HG02759 (cell line): ENCODE results near the gene NCAN.
A peak's percentile ranks its signal among the peaks of the same experiment; 100 is the strongest.

ENCODE experiments used
- ATAC-seq: cut with Tn5 transposase; IDR thresholded peaks from one replicate; pipeline ENCODE4 v1.9.1; 2021; ENCODE audit warnings: mild to moderate bottlenecking, moderate library complexity; ENCODE audit not compliant: unreplicated experiment

Gene NCAN

DNA sequence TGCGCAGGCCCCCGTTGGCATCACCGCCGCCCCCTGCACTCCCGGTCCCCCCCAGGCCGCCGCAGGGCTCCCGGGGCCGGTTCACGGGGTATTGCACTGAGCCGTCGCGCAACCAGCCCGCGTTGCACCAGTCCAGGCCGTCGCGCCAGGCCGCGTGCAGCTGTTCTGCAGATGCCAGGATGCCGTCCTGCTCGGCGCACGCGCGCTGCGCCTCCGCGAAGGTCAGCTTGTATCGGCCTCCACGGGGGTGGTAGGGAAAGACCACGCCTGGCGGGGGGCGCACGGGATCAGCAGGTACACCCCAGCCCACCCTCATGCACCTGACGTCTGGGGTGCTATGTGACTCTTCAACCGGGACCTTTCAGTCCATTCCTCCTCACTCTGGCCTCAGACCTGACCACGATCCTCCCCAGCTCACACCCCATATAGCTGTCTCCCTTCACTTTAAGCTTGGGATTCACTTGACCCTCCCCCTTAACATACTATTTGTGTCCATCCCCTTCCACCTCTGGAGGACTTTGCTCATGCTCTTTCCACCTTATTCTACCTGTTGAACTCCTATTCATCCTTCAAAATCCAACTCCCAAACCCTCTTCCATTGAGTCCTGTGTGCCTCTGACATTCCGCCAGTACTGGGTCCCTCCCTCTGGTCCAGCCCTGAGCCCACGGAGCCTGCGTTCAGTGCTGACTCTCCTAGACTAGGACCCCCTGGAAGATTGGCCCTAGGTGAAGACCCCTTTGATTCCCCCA, 47.0 kb downstream of the NCAN start:
- no peak for ATAC-seq

DNA sequence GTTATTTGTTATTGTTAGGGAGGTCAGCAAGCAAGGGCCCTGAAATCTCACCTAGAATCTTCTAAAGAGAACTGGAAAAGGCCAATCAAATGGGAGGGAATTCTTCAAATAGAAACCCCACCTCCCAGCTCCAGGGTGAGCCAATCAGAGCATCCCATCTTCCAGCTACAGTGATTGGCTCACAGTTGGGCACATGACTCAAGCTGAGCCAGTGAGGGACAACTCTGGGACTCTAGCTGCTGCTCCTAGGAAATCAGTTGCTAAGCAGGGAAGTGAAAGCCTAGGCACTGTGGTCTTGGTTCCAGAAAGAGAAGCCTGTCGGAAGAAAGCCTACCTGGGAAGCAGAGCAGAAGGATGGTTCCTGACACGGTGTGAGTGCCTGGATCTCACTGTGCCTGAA, 48.0 kb downstream of the NCAN start:
- peak; percentile 40 for ATAC-seq

DNA sequence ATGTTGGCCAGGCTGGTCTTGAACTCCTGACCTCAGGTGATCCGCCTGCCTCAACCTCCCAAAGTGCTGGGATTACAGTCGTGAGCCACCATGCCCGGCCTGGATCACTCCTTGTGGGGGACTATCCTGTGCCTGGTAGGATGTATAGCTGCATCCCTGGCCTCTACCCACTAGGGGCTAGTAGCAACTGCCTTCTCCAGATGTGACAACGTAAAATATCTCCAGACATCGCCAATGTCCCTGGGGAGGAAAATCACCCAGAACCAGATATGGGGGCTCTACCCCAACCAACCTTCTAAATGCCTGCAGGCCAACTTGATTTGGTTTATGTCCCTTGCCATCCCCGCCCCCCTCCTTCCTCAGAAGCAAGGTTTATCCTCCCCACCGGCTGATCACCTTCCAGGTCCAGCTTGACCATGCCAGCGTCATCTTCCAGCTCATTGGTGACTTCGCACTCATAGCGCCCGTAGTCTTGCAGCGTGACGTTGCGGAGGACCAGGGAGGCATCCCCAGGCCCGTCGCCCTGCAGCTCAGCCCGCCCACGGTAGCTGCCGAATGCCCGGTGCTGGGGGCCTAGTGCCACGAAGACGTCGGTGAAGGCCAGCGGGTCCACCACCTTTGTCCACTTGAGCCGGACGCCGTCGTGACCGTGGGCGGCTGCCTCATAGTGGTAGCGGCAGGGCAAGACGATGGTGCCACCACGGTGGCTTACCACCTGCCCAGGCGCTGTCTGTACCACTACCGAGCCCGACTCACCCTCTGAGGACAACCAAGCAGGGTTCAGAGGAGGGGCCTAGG, 48.9 kb downstream of the NCAN start:
- ATAC-seq: no peak

DNA sequence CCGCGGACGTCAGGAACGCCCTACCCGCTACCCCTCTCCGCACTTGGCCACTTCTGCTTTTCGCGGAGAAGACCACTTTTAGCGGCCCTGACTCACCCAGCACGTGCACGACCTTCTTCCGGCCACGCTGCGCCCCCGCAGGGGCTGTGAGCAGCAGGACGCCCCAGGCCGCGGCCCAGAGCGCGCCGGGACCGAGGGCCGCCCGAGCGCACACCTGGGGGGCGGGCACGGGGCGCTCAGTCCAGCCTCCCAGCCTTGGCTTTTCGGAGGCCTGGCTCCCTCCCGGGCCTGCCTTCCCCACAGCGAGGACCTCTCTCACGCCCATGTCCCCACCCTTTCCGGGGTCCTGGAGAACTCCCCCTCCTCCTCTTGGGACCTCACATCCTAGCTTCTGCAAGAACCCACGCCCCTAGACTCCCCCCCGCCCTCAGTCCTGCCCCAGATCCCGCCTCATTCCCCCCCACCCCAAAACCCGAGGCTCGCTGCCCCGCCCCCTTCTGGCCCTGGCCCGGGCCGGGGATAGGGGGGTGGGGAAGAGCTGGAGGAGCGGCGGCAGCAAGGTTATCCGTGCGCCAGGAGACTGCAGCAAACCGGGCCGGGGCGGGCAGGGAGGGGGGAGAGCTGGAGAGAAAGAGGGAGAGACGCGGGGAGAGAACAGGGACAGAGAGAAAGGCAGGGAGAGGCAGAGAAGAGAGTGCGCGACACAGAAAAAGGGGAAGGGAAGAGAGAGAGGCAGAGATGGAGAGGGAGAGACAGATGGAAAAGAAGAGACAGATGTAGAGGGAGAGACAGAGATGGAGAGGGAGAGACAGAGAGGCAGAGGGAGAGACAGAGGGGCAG, 49.8 kb downstream of the NCAN start:
- no peak for ATAC-seq

DNA sequence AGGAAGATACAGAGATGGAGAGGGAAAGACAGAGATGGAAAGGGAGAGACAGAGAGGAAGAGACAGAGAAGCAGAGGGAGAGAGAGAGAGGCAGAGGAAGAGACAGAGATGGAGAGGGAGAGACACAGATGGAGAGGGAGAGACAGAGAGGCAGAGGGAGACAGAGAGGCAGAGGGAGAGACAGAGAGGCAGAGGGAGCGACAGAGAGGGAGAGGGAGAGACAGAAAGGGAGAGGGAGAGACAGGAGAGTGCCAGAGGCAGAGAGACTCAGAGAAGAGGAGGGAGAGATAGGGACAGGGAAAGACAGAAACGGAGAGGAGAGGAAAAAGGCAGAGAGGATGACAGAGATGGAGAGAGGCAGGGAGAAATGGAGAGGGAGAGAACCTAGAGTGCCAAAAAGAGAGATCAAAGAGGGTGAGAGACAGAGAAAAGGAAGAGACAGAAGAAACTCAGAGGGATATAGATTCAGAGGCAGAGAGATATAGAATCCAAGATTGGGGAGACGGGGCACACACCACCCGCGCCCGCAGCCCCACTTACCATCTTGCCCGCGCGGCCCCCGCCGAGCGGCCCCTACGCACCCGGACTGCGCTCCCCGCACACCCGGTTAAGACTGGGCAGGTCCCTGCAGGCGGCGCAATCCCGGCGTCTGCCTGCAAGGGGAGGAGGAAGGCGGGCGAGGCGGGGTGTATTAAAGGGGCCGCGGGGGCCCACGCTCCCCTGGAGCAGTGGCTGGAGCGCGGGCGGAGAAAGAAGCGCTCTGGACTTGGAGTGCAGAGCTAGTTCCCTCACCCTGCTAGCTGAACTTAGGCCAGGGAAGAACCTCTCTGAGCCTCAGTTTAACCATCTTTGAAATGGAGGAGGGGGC, 50.7 kb downstream of the NCAN start:
- no peak for ATAC-seq

DNA sequence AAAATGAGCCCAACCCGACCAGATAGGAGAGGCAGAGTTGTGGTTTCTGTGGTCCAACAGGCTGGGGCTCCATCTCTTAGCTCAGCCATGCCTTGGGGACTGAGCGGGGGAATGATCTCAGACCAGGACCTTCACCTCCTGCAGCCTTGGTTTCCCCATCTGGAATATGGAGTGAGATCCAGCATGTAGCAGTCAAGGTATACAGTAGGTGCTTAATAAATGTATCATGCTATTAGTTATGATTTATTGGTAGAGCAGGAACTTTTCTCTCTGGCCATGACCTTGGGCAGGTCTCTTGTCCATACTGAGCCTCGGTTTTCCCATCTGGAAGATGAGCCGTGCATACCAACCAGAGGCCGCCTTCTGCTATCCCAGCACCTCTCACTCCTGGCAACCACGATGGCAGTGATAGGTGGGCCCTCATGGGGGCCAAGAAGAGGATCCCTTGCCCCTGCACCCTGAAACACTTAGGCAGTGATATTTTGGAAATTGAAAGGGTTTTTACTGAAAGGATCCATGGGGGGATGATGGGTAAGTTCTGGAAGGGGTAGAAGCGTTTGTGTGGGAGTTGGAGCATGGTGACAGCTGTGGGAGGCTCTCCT, 52.2 kb downstream of the NCAN start:
- no peak for ATAC-seq

DNA sequence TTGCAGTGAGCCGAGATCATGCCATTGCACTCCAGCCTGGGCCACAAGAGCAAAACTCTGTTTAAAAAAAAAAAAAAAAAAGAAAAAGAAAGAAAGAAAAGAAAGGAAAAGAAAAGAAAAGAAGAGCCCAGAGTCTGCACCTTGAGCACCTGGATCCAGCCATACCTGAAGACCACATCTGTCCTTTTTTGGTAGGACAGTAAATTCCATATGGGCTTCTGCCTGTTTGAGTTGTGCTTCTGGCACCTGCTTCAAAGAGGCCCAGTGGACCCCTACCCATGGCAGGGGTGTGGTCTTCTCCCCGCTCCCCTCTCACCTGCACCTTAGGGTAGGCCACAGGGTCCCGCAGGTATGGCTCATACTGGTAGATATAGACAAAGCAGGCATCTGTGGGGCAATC, 55.5 kb downstream of the NCAN start:
- ATAC-seq: no peak

DNA sequence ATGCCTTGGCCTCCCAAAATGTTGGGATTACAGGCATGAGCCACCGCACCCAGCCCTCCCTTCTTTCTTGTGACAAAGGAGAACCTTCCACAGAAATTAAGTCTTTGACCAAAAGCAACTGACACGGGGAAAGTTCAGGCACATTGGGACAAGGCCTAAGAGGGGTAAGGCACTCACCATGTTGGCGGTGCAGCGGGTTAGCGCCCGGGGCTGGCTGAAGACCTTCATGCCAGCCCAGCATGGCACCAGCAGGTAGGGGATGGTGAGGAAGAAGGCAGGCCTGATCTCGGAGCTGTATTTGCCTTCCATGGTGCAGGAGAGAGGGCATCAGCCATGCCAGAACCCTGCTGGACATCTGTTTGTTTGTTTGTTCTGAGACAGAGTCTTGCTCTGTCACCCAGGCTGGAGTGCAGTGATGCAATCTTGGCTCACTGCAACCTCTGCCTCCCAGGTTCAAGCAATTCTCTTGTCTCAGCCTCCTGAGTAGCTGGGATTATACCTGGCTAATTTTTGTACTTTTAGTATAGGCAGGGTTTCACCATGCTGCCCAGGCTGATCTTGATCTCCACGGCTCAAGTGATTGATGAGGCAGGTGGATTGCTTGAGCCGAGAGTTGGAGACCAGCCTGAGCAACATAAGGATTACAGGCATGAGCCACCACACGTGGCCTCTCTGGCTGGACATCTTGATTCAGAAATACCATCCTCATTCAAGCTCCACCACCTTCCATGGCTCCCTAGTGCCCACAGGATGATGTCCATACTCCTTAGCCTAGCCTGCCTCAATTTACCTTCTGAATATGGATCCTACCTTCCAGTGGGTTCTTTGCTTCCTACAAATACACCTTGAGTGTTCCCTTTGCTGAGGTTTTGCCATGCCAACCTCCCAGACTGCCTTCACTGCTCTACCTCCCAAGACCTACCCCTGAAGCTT, 57.0 kb downstream of the NCAN start:
- ATAC-seq: no peak

DNA sequence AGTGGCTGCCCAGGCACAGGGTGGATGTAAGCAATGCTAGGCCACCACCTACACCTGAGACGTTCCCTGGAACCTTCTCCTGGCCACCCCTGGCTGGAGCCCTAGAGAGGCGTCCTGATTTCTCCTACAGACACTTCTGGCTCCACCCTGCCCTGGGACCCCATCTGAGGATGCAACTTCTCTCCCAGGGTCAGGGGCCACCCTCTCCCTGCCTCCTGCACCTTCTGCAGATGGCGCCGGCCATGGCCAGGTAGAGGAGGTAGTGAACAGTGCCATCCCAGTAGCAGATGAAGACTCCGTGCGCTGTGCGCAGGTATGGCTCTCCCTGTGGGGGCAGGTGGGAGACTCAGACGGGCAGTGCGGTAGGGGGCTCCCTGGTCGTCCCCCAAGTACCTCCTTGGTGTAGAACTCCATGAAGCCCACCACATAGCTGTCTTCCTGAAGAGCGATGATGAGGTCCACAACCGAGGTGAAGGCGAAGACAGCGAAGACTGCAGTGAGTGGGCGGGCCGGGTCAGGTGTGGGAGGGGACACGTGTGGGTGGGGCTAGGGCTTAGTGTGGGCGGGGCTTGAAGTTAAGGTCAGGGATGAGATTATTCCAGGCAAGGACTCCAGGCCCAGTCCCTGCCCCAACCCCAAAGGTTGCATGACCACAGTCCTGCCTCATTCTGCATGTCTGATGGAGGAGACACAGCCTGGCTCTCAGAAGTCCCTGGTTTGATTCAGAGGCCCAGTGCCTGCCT, 58.4 kb downstream of the NCAN start:
- ATAC-seq: no peak

DNA sequence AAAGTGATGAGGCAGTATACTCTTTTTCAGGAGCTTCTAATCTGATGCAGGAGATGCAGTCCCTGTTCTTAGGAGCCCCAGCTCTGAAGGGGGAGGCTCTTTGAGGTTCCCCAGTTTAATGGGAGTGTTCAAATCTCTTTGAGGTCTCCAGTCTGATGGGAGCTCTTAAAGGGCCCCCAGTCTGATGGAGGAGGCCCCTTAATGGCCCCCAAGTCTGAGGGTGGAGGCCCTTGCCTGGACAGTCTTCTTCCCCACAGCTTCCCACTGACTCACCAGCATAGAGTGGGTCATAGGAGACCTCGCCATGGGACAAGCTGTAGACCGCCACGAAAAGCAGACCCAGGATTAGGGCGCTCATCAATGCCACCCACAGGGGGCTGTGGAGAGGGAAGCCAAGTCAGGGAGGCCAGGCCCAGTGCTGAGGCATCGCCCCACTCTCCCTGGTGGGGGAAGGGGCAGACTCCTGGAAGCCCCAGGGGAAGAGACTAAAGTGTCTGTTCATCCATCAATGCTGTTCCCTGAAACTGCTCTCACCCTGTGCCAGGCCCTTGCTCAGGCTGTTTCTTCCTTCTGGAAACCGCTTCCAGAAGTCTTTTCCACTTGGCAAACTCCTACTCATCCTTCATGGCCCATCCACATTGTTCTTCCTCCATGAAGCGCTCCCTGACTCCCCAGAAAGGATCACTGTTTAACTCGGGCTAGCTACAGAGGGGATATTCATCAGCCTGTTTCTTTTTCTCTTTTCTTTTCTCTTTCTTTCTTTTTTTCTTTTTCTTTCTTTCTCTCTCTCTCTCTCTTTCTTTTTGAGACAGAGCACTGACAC, 59.2 kb downstream of the NCAN start:
- no peak for ATAC-seq

DNA sequence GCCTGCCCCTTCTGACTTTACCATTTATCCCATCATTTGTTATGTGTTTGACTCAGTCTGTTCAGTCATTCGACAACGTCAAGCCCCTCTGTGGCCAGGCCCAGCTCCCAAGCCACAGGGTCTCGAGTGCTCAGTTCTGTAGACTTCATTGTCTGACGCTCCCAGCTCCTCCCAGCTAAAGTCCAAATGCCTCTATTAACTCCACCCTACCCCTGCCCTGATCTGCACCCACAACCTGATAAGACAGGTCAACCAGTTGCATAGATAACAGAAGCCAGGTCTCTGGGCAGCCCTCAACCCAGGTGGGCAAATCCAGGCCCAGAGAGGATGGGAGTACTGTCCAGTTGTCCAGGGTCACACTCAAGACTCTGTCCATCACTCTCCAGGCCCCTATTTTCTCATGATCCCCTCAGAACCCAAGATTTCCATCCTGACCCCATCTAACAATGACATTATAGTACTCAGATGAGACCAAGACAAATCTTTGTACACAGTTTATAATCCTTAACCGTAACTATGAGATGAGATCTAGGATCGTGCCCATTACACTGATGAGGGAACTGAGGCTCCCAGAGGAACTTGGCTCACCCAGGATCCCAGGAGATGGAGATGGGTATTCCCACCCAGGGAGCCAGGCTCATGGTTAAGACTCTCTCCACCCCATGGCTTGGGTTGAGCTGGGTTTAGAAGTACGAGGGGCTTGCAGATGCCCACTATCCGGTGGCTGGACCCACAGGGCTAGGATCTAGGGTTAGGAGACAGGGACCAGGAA, 60.3 kb downstream of the NCAN start:
- no peak for ATAC-seq

DNA sequence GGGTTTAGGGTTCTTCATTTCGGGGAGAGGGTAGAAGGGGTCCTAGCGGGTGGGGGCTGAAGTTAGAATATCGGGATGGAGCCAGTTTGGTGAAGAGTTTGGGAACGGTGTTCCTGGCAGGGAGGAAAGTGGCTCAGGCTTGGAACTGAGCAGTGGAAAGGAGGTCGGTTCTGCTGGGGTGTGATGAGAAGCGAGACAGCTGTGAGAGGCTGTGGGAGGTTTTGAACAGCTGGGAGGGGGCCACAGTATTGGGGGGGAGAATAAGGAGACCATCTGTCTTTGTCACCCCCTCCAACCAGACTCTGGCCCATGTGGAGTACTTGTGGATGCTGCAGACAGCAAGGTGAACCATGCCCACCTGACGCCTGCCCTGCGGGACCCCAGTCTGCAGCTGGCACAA, 62.4 kb downstream of the NCAN start:
- no peak for ATAC-seq

DNA sequence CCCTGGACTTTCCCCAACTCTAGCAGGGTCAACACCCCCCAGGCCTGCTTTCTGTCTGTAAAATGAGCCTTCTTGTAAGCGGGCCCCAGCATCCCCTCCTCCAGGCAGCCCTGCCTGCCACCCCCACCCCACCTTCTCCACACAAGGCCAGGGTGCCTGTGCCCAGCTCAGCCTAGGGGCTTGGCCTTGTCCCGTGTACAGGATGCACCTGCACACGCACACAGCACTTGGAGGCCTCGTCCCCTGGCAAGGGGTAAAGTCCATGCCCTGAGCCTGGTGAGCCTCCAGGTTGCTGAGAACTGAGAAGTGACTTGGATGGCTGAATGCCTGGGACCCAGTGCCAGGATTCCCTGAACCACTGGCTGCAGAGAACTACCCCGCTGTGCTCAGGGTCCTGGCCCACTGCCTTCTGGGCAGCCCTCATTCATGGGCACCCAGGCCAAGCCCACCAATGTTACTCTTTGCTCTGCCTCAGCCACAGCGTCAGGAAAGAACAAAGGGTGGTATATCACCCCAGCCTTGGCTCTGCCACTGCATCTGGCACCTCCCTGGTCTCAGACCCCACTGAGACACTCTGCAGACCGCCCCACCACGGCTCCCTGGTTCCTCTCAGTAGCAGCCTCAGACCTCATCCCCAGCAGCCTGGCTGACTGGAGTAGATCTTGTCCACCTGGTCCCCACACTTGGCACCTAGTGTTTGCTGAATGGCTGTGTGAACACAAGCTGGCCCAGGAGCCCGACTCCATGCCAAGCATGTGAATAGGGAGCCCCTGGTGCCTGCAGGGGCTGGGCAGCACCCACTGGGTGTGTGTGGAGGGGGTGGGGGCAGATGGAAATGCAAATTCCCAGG, 63.2 kb downstream of the NCAN start:
- no peak for ATAC-seq

DNA sequence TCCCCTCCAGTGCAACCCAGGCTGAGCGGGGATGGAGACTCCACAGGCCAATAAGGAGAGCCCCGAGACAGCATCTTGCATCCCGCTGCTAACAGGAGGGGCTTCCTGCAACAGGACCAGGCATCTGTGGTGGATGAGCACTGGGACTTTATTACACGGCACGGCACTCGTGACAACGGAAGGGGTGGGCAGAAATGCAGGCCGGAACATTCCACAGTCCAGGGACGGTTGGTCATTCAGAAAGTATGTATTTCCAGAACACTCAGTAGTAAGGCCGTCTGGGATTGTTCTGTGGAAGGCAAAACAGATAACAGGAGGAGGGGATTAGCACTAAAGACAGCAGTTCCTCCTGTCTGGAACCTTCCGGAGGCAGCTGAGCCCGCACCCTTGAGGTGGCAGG, 64.6 kb downstream of the NCAN start:
- no peak for ATAC-seq

DNA sequence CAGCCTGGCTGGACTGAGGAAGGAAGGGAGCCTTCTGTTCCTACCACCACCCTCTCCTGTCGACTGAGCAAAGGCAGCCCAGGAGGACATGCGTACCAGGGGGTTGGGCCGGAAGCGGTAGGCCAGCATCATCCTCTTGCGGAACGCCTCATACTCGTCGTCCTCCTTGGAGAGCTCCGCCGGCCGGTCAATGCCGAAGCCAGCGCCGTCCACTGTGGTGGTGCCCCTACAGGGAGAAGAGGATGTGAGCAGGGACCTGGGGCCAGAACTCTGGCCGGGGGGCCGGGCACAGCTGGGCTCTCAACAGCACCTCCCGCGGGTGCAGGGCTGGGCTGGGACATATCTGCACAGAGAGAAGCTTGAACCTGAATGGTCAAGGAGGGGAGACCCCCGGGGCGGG, 65.1 kb downstream of the NCAN start:
- ATAC-seq: no peak

DNA sequence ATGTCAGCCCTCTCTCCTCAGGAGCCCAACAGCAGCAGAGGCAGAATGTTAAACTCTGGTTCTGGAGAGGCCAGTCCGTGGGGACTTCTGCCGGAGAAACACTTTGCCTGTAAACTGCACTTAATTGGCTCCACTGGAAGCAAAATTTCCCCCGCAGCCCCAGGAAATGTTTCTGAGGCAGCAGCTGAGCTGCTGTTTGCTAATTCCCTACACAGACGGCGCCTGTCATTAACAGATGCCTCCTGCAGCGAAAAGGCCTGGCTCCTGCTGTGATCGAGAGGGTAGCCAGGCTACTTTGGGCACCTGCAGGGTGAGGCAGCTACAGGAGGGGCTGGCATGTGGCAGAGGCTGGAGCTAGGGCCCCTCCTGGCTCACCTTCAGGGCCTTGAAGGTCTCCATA, 66.6 kb downstream of the NCAN start:
- no peak for ATAC-seq
